Activated CD8-positive, alpha-beta memory T cell treated with anti-CD3 and anti-CD28 coated beads, Interleukin-2, amount 50 U/mL, for 24 hours (primary cell): ENCODE measurements around the gene ASXL2.
"Not testable (repeated sequence)": the region's sequence is repeated elsewhere in the genome, so short reads cannot be mapped to it uniquely, and the experiment has no call there.

Experiments used
- DNase-seq: peaks from one replicate; pipeline ENCODE4 v3.0.0-alpha.2; 2020; ENCODE audit errors: extremely low read depth

The ASXL2 gene

GRCh38 chr2:25891672-25892071 is 13.4 kb upstream of the ASXL2 start:
- no peak for DNase-seq

GRCh38 chr2:25887624-25888242 is 9.4 kb upstream of the ASXL2 start:
- DNase-seq: no peak

- no peak for DNase-seq
Measured at GRCh38 chr2:25885933-25886332, 7.6 kb upstream of the ASXL2 start.

GRCh38 chr2:25881764-25882163 is 3.5 kb upstream of the ASXL2 start:
- no peak for DNase-seq

DNA sequence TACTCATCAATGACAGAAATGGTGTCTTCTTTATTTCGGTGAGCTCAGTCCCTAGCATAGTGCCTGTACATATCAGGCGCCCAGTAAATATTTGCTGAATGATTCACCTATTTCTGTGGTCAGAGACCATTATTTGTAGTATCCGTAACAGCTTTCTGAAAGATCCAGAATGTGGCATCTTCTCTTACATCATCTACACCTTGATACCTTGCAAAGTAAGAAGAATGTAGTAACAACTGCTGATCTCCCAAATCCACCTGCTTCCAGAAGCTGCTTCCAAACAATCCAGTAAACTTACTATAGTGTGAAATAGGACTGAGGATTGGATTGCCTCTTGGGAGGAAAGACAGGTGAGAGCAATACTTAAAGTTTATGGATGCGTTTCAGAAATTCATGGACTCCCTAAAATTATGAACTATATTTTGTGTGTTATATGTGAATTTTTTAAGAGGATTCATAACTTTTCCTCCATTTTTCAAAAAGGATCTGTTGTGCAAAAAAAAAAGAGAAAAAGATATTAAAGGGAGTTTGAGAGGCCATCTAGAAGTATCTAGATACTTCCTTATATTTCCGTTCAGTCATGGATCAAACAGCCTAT is 945 bp upstream of the ASXL2 start:
- no peak for DNase-seq

GRCh38 chr2:25877431-25878360 is 591 bp downstream of the ASXL2 start:
- peak; percentile 13 for DNase-seq

GRCh38 chr2:25872134-25872533 is 6.2 kb downstream of the ASXL2 start:
- DNase-seq: no peak

DNA sequence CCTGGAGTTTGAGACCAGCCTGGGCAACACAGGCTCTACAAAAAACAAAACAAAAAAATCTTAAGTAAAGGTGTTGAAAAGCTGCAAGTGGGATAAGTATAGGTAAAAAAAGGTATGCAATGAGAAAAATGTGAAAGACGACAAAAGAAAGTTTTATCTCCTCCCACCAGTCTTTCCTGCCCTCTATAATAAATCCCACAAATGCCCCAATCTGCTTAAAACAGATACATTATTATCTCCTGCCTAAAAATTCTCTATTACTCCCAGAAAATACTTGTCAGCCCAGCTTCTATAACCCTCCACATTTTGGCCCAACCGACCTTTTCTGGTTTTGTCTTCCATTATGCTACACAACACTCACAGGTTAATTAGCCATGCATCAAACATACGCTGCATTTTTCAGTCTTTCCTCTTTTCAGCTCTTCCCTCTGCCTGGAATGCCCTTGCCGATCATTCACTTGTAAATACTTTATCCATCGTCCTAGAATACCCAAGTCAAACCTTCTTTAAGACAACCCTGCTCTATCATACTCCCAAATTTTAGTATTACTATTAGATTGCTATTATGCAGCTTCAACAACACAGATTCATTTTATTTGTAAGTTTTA is 10.8 kb downstream of the ASXL2 start:
- DNase-seq: no peak

DNA sequence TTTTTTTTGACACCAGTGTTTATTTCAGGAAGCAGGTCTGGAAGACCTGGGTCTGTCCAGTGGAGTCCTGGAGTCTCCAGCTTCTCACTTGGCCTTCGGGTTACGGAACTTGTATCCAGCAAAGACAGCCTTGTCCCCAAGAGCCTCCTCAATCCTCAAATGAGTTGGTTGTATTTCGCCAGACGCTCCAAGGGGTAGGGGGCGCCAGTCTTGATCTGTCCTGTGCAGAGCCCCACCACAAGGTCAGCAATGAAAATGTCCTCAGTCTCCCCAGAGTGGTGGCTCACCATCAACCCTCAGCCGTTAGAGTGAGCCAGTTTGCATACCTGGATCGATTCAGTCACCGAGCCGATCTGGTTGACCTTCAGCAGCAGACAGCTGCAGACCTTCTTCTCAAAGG is 21.9 kb downstream of the ASXL2 start:
- no peak for DNase-seq

- DNase-seq: no peak
Measured at GRCh38 chr2:25855065-25855464, 23.2 kb downstream of the ASXL2 start.

GRCh38 chr2:25854613-25855012 is 23.7 kb downstream of the ASXL2 start:
- DNase-seq: no peak

- DNase-seq: no peak
Measured at GRCh38 chr2:25853038-25853638, 25.1 kb downstream of the ASXL2 start.

DNA sequence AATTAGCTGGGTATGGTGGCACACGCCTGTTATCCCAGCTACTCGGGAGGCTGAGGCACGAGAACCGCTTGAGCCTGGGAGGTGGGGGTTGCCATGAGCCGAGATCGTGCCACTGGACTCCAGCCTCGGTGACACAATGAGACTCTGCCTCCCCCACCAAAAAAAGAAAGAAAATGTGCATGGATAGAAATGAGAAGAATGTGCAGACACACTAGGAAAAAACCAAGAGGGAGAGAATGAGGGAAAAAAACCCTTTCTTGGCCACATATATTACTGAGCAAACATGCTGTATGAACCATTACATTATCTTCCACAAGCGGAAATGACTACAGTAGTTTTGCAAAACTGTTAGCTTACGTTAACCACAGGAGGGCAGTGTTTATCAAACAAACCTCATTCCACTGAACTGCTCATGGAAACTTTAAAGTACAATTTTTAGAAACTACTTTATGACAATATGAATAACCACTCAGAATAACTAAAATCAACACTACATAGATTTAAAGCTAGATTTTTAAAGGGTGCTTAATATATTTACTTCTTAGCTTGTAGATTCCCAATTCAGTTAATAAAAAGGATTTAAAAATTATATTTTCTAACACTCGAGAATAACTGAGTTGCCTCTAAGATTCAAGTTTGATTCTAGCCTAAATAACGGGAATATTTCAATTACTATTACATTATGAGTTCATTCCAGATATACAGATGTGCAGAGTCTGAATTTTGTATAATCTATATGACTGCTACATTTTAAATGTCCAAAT is 26.4 kb downstream of the ASXL2 start:
- DNase-seq: no peak

- not testable (repeated sequence) for DNase-seq
Measured at GRCh38 chr2:25850400-25850799, 27.9 kb downstream of the ASXL2 start.

GRCh38 chr2:25849350-25849749 is 28.9 kb downstream of the ASXL2 start:
- not testable (repeated sequence) for DNase-seq

- no peak for DNase-seq
Measured at GRCh38 chr2:25845843-25846505, 32.3 kb downstream of the ASXL2 start.

DNA sequence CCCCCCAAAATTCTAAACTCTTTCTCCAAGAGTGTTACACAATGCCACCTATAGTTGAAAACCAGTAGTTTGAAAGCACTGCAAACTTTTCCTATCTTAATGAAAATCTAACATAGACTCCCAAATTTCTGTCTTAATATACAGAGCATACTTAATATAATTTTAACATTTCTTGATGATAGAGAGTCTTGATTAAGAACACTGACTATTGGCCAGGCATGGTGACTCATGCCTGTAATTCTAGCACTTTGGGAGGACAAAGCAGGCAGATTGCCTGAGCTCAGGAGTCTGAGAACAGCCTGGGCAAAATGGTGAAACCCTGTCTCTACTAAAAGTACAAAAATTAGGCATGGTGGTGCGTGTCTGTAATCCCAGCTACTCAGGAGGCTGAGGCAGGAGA is 34.2 kb downstream of the ASXL2 start:
- no peak for DNase-seq

DNA sequence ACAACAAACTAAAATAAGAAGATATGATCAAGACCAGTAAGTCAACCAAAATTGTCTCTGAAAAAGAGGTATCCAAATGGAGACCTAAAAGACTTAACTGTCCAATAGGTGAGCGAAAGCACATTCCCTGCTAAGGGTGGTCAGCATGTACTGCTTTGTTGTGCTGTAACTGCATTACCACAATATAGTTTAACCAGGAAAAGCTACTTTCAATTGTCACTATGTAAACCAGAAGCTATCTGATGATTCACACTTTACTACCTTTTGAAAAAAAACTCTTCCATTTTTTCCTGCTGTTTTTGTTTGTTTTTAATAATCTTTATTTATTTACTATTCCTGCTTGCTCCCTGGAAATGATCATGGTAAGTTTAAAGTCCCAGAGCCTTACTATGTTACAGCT is 36.1 kb downstream of the ASXL2 start:
- no peak for DNase-seq

DNA sequence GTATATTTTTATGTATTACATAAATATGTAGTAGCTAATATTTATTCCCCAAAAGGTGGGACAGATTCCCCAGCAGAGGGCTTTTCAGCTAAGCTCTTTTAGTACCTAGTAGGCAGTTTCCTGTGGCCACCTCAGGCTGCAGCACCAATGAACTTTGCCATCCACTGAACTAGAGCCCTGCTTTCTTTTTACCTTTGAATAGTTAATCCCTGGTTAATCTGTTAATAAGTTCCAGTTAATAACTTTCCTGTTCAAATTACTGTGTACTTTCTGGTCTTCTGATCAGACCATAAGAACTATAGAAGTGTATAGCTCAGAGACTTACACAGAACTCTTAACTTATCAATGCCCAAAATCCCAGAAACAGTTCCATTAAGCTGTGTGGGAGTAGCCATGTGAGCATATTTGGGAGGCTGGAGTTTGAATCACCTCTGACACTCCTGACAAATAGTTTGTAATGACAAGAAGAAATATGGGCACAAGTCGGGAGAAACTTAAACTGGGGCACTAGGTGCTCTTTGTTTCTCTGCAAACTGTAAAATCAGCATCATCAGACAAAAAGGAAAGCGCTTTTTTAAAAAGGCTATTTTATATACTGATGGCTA is 40.0 kb downstream of the ASXL2 start:
- no peak for DNase-seq

DNA sequence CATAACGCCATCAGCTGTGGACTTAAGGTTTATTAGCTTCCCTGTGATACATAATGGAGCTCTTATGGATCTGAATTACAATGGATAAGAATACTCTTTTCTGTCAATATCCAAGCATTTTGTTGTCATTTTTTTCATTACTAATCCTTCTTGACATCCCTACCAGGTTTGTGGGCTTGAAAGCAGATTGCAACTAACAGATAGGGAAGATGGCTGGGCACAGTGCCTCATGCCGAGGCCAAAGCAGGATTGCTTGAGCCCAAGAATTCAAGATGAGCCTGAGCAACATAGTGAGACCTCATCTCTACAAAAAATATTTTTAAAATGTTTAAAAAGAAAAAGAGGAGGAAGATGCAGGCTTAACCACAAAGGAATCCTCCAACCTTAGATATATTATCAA is 42.4 kb downstream of the ASXL2 start:
- no peak for DNase-seq
